Cortex of kidney (tissue), 1 donor: Measurements from ENCODE around the gene ASB16.
"Not testable (repeated sequence)": the region's sequence is repeated elsewhere in the genome, so short reads cannot be mapped to it uniquely, and the experiment has no call there.

Experiments
- DNase-seq: peaks from one replicate; lab custom pipeline; 2025; lab: John Stamatoyannopoulos, UW

Gene ASB16

GRCh38 chr17:44147812-44148211, 22.7 kb upstream of the ASB16 start:
- DNase-seq = no peak

- DNase-seq = not testable (repeated sequence)
Measured at GRCh38 chr17:44149066-44149465, 21.4 kb upstream of the ASB16 start.

DNA sequence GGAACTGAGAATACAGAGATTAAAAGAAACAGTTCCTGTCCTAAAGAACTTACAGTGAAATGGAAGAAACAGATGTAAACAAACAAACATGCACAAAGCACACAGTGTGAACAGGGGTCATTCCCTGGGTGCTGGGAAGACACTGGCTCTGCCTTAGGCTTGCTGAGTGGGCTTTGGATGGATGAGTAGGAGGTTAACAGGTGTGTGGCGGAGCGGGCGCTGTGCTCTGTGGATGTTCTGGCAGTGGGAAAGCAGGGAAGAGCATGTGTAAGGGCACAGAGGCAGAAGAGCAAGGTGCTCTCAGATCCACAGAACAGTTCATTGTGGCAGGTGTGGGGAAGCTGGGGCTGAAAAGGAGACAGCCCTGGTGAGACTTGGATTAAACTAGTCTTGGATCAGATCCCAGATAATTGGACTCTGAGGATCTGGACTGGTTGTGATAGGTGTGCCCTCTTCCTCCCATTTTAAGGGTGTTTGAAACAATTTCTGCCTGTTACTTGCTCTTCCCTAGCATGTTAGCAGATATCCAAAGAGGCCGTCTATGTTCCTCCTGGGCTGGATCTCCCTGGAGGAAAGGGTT, 20.7 kb upstream of the ASB16 start:
- no peak for DNase-seq

- no peak for DNase-seq
Measured at GRCh38 chr17:44152875-44153274, 17.6 kb upstream of the ASB16 start.

GRCh38 chr17:44155488-44155887, 15.0 kb upstream of the ASB16 start:
- no peak for DNase-seq

- no peak for DNase-seq
Measured at GRCh38 chr17:44159519-44160210, 10.8 kb upstream of the ASB16 start.

GRCh38 chr17:44164476-44164875, 6.0 kb upstream of the ASB16 start:
- DNase-seq = no peak

DNA sequence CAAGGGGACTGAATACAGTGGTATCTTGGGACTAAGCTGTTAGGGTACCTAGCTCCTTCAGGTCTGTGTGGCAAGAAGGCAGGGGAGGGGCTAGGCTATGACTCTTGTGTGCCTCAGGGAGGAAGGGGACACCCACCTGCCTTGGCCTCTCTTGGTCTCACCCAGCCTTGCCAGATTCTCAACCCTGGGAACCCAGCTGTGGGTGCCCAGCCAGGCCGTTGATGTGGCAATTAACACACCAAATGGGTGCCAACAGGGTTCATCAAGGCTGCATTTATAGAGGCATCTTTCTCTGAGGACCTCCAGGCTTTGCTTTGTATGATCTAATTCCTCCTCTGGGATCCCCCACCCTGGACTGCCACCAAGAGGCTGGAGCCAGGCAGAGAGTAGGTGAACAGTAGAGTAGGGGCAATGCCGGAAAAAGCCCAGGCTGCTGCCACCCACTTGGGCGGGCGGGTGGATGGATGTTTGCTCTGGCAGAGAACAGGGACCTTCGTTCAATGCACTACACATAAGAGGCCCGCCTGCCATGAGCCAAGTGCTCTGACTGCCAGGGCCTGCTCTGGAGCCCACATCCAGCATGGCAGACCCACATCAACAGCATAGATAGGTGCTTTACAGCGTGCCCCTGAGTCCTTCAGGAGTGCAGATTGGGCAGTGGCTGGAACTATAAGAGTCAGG, 3.2 kb upstream of the ASB16 start:
- DNase-seq = no peak

GRCh38 chr17:44170135-44170498, 387 bp upstream of the ASB16 start:
- no peak for DNase-seq

DNA sequence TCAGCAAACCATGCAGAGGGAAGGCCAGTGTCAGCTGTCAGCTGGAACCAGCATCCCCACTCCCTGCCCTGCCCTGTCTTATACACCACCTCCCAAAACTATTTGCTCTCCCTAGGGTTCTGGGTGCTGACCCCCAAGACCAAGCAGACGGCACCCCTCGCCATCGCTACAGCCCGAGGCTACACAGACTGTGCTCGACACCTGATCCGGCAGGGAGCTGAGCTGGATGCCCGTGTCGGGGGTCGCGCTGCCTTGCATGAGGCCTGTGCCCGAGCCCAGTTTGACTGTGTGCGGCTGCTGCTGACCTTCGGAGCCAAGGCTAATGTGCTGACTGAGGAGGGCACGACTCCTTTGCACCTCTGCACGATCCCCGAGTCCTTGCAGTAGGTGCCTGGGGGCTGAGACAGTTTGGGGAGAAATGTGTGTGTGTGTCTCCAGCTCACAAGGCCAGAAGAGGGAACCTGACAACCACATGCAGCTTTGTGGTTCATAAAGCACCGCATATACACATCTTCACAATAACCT, 1.5 kb downstream of the ASB16 start:
- DNase-seq = no peak

DNA sequence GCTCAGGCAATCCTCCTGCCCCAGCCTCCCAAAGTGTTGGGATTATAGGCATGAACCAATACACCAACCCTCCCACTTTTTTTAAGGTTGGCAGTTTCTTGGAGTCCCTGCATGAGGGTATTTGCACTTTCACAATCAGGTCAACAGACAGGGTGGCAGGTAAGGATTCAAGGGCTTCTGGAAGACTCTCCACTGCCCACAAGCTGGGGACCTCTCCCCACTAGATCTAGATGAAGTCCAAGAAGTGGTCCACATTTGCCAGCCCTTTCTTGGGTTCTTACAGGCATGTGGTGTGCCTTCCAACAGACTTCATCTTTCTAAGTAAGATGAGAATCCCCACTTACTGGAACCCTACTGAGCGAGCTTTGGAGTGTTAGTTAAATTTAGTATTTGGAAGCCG, 3.9 kb downstream of the ASB16 start:
- no peak for DNase-seq

- no peak for DNase-seq
Measured at GRCh38 chr17:44176257-44176656, 5.8 kb downstream of the ASB16 start.

- no peak for DNase-seq
Measured at GRCh38 chr17:44176671-44177501, 6.4 kb downstream of the ASB16 start.

GRCh38 chr17:44177640-44178039, 7.1 kb downstream of the ASB16 start:
- DNase-seq = no peak

GRCh38 chr17:44178133-44178532, 7.6 kb downstream of the ASB16 start:
- DNase-seq = no peak

DNA sequence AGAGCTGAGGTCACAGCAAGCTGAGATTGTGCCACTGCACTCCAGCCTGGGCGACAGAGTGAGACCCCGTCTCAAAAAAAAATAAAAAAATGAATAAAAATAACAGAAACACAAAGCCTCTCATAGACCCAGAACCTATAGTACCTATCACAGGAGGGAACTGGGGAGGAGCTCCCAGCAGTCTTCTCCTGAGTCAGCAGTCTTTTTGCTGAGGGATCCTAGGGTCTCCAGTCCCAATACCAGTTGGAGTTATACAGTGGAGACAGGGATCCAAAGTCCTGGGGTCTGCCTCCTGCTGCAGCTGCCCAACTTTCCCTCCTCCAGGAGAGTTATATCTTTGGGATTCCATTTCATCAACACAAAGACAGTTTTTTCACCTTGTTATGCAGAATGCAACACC, 12.5 kb downstream of the ASB16 start:
- DNase-seq = no peak

GRCh38 chr17:44184212-44184810, 13.8 kb downstream of the ASB16 start:
- no peak for DNase-seq

DNA sequence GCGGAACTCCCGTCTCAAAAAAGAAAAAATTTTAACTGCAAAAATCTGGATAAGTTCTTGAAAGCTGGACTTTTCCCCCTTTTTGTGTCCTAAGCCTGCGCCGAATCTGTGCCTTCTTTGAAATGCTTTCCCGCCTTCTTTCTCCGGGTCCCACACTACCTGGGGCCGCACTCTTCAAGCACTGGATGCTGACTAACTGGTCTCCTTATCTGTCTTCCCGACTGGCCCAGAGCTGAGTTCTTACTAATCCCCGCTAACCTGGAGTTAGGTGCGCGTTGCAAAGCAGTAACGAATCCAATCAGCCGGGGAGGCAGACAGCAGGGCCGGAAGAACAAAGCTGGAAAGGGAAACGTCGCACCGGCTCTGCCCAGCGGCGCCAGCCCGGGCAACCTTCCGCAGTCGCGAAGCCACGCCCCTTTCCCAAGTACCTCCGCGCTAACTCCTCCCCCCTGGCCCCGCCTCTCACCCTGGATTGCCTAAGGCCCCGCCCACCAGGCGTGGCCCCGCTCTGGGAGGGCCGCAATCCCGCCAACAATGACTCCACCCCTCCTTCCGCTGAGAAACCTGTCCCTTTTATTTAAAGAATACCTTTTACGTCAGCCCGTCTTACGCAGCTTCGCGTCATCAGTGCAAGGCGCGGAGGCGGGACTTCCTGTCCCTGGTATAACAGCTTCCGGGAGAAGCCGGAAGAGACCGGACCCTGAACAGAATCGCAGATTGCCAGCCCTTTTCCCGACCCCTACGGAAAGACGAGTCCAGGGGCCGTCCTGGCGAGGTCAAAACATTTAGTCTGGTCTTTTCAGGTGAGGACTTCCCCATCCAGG, 16.0 kb downstream of the ASB16 start, which contains the start of gene TMUB2:
Gene TMUB2 (plus strand): TSS at position 666 of the 824 bp plus-strand sequence. CDS start 737 bp downstream, outside the sequence.
- no peak for DNase-seq

- no peak for DNase-seq
Measured at GRCh38 chr17:44187131-44187899, 16.8 kb downstream of the ASB16 start.
